Stimulated activated CD8-positive, alpha-beta memory T cell treated with anti-CD3 and anti-CD28 coated beads, Interleukin-4, amount 100 ng/mL, for 1 hour (primary cell): ENCODE measurements around the gene SHC1.
A peak's percentile ranks its signal among the peaks of the same experiment; 100 is the strongest.

ENCODE experiments used
- DNase-seq, 2 donors: peaks; one replicate each; pipeline ENCODE4 v3.0.0-alpha.2; 2020; ENCODE audit warnings: low read depth in 2 of 2, low spot score in 1 of 2

The SHC1 gene

DNA sequence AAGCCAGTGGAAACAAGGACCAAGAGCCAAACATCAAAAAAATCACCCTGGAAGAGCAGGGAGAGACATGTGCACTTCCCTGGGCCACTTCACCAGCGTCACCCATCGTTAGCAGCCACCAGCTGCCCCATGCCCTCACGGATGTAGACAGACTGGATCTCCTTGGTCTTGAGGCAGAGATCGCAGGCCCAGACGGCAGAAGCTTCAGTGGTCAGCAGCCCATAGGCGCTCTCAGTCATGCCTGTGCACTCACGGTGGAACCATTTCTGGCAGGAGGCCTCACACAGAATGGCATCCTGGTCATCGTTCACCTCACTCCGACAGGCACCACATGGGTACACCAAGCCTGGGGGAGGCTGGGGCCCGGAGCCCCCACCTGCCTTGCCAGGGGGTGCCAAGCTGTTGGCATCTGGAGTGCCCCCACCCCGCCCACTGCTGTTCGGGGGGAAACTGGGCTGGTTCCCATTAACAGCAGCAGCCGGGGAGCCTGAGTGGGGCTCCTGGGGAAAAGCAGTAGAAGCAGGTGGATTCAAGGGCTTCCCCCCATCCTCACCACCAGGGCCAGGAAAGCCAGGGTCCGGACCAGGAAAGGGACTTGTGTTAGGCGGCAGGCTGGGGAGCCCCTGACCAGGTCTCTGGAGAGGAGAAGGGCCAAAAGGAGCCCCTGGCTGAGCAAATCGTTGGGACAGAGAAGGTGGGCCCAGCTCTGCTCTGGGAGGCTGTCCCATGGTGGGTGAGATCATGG, 11.7 kb downstream of the SHC1 start:
- DNase-seq: no peak

DNA sequence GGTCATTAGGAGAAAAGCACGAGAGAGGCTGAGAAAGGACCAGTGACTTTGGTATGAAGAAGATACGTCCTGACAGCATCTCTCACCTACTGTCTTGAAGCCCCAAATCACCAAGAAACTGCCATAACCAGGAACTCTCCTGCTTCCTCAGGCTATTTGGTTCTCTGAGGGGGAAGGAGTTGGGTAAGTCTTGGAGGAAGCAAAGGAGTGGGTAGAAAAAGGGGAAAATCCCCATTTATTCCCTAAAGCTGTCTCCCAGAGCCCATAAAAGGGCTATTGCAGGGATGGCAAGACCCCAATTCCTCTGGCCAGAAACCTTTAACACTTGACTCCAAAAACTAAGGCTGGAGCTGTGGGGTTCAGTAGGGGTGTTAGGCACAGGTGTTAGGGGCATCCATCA, 12.5 kb downstream of the SHC1 start:
- no peak for DNase-seq

DNA sequence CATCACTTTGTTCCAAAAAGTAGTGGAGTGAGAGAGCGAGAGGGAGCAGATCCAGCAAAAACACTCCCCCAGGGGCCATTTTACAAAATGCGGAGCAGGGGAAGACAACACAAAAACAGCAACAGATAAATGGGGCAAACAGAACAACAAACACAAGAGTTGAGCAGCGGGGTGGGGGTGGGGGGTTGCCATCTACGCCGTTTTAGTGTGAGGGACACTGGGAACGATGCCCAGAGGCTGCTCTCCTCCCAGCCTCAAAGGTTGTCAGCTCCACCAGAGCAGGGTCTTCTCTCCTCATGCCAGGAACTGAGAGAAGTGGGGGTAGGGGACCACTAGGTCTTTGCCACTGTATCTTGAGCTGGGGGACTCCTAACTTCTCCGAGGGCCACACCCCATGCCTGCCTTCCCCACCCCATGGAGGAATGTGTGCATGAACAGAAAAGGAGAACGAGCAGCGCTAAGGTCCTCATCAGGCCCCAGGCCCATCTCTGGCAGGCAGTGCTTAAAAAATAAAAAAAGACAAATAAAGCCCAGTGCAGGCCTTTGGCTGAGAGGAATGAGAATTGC, 13.4 kb downstream of the SHC1 start:
- DNase-seq: no peak

DNA sequence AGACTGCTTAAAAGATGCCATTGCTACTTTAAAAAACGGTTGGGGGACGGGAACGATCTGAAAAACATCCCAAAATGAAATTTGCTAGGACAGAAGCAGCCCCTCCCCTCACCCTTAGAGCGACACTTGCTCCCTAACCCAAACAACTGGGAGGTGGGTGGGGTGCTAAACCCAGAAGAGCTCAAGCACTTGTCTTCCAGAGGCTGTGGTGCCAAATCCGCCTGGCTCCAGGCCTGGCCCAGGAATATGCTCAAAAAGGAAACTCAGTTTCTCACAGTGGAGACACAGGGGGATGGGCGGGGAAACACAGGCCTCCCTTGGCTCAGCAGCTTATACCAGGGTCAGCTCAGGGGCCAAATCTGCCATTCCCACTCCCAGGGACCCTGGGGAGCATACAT, 14.0 kb downstream of the SHC1 start:
- no peak for DNase-seq

DNA sequence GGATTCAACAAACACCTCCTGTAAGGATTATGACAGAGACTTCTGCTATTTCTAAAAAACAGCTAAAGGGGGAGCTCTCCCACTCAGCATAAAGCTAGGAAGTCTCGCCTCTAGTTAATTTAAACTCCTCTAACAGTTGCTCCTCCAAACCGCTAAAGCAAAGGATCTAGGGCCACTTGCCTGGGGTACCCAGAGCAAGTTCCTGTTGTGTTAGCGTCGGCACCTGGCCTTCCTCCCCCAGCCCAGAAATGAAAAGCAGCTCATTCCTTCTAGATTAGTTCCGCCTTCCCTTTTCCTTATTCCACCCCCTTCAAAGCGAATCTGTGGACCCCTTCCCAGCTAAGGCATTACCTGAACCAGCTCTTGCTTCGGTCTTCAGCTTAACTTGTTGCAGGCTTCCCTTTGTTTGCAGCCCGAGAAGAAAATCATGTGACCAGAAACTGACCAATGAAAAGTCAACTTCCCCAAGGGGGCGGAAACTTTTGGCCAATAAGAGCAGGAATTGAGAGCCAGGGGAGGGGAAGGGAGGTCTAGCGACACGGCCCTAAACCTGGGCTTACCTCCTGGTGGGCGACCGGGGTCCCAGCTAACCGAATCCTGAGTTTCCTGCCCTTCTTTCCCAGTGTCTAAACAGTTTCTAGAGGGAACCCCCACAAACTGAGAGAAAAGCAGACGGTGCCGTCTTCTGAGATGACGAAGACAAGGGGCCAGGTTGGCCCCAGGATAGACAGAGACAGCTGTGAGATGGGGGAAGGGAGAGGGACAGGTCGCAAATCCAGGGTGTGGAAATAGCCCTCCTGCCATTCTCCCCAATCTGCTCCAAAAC, 14.6 kb downstream of the SHC1 start, which contains the start of gene PBXIP1:
Gene PBXIP1, minus strand, starts transcription at position 382 of the 826 bp plus-strand sequence. CDS start 2,378 bp downstream, outside the sequence.
- DNase-seq: peak in 1 of 2 donors; percentile 55

DNA sequence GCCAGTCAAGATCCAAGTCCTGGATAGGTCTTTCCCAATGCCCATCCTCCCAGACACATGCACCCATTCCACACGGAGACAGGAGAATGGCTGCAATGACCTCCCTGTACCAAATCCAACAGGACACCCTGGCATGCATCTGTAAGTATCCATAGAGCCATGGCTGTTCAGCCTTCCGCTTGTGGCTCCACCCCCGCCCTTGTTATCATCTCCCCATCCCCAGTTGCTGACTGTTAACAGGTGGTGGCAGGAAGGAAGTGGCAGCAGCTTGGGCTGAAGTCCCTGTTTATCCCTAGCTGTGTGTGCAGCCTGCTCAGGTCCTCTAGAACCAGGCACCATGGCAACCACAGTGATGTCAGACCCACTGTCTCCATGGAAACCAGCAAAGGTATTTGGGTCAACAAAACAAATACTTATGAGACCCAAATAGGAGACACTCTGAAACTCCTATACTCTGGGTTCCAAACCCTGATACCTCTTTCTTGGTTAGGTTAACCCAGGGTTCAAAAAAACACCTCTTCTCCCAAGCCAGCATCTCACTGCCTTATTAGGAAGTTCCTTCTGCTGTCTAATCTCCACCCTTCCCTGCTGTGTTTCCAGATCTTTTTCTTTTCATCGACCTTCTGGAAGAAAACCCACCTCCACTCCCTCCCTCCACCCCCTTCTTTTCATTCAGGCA, 15.4 kb downstream of the SHC1 start:
- DNase-seq: peak; percentile 72 to 79

DNA sequence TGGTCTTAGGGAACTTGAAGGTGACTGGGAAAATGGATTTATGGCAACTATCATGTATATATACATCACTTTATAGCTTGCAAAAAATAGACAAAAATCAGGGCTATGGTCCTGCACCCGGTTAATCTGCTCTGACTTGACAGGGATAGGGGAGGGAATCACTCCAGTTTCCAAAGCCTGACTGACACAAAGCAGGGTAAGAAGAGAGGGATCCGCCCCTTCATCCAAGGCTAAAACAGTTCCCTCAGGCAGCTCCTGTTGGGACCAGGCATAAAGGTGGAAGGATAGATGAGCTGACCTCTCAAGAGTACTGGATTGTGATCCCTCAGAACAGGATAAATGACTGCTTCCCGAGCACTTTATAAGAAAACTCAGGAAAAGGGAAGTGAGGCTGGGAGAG, 16.0 kb downstream of the SHC1 start:
- no peak for DNase-seq

DNA sequence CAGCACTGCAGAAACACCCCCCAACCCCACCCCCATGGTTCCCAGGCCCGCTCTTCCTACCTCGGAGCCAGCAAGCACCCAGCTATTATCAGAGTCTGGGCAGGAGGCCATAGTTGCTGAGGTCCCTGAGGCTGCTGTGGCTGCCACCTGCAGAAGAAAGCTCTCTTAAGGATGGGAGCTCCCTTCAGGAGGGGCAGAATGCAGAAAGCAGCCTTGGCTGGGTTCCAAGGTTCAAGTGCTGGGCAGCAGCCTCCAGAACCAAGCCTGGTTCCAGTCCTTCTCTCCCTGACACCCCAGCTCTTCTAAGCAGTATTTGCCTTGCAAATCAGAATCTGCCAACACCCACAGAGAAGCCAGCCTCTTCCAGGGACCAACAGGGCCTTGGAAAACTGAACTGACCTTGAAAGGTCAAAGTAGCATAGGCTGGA, 16.9 kb downstream of the SHC1 start:
- no peak for DNase-seq

DNA sequence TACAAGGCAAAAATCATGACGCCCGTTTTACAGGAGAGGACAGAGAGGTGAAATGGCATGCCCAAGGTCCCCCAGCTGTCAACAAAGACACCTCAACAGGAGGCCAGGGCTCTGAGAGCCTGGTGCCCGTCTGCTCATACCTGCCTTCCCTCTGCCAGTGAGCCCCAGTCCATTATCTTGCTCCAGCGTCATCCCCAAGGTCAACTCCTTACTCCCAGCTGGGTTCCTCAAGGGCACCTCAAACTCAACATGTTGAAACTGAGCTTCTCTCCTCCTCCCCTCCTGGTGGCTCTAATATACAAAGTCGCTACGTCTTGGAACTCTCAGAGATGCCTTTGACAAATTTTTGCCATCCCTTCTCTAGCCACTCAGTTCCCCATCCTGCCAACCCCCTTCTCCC, 17.9 kb downstream of the SHC1 start:
- no peak for DNase-seq

DNA sequence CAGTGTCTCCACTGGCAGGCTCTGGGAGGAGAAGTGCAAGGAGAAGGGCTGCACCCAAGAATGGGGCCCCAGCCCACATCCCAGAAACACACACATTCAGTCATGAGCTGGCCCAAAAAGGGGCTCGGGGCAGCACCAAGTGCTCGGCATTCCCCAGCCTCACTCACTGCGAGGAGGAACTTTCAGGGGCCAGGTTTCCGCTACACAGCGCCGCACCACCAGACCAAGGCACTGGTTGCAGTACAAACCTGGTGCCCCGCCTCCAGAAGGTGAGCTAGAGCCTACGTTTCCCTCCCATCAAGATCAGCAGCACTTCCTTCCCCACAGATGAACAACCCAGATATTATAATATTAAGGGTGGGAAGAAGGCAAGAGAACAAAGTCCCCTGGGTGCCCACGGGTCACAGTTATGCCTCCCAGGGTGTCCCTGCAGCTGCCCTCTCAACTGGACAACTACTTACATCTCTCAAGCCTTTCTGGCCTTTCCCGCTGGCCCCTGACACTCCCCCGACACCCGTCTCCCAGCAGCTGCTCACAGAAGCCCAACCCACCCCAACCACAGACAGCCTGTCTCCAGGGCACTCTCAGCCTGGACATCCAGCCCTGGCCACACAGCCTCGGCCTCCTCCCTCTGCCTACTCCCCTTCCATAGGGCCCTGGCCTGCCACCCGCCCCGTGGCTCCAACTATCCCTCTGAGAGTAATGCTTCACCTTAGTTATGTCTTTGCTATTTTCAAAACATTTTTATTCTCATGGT, 18.5 kb downstream of the SHC1 start:
- DNase-seq: peak in 1 of 2 donors; percentile 24

DNA sequence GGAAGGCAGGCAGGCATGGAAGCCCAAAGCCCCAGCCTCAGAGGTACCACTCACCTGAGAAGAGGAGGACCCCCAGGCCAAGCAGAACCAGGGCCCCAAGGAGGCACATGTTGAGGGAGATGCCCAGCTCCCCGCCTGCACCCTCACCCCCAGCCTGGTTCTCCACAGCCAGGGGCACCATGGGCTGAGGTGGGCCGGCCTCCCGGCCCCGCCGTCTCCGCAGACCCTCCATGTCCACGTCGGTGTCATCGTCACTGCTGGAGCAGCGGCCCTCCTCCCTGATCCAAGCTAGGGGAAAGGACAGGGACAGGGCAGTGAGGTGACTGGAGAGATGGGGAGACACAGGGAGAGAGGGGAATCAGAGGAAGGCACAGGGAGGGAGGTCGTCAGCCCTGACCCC, 22.5 kb downstream of the SHC1 start:
- no peak for DNase-seq

DNA sequence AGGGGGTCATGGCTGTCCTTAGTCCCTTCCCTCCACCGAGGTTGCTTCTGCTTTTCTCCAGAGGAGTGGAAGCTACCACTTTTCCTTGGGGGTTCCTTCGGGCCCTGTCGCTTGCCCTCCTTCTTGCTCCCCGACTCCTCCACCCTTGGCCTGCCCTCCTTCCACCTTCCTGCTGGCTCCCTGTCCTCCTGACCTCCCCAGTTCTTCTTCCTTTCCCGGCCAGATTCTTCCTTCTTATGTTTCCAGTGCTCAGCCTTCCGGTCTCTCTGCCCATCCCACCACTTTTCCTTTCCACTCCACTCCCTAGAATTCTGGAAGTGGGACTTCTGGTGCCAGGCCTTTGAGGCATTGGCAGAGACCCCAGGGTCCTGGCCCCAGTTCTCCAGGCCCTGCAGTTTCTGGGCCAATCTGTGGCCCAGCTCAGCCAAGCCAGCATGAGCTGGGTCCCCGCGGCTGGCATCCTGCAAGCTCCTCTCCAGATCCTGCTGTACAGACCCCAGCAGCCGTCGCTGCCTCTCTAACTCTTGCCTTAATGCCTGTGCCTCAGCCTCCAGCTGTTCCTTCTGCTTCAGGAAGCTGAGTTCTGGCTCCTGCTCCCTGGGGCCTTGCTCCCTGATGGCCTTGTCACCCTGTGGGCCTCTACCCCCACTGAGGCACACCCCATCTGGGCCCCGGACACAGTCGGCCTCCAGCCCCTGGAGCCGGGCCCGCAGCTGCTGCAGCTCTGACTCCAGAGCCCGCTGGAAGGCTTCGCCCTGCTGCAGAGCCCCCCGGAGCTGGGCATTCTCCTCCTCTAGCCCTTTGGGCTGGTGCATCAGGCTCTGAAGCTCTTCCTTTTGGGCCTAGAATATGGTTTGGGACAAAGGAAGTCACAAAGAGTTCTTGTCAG, 24.3 kb downstream of the SHC1 start:
- no peak for DNase-seq

DNA sequence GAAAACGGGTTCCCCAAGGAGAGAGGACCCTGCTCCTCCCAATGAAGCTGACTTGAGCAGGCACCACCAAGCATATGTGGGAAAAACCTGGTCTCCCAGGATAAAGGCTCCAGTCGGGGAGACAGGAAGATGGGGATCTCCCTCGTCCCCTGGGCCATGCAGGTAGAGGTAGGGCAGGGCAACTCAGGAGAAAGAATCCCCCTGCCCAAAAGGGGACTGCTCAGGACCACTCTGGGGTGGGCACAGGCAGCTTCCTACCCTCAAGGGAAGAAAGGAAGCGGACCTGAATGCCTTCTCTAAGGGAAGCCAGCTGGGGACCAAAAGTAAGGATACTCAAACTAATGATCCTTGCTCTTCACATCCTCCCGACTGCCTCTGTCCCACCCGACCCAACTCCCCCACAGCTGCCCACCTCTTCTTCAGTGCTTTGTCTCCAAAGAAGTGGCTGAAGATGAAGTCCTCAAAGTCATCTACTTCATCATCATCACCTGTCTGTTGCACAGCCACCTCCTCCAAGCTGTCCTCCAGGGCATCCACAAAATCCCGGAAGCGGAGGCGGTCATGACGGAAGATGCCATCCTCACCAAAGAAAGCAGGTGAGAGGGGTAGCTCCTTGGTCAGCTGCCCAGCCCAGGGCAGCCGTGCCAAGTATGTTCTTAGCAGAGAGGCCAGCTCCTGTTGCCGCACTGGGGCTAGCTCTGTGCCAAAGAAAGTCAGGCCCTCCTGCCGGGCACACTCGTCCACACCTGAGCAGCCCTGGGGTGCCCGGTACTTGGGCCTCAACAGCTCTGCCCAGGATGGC, 25.2 kb downstream of the SHC1 start:
- no peak for DNase-seq

DNA sequence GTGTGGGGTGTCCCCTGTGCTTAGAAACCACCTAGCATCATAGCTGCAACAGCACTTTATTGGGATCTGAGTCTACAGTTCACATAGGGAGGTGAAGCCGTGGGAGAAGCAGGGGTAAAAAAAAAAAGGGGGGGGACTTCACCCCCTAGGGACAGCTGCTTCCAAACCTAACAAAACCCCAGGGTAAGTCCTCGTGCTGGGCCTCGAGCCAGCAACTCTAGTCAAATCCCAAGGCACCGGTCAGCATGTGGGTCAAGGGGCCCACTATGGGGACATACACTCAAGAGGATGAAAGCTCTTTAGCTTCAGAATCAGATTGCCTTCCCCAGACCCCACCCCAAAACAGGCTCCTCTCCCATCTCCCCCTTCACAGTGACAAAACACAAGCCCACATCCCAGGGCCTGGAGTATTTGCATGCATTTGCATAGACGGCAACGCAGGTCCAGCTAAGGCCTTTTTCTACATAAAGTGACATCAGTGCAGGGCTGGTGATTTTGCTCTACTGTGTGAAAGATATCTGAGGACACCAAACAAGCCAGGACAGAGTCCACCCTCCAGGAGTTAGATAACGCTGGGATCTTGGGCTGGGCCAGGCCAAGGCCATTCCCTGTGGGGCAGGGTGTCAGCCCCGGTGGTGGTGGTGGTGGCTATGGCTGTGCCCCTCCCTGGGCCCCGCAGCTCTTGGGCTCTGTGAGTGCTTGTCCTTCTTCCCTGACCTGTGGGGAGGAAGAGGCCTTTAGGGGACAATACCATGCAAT, 26.0 kb downstream of the SHC1 start:
- DNase-seq: no peak

DNA sequence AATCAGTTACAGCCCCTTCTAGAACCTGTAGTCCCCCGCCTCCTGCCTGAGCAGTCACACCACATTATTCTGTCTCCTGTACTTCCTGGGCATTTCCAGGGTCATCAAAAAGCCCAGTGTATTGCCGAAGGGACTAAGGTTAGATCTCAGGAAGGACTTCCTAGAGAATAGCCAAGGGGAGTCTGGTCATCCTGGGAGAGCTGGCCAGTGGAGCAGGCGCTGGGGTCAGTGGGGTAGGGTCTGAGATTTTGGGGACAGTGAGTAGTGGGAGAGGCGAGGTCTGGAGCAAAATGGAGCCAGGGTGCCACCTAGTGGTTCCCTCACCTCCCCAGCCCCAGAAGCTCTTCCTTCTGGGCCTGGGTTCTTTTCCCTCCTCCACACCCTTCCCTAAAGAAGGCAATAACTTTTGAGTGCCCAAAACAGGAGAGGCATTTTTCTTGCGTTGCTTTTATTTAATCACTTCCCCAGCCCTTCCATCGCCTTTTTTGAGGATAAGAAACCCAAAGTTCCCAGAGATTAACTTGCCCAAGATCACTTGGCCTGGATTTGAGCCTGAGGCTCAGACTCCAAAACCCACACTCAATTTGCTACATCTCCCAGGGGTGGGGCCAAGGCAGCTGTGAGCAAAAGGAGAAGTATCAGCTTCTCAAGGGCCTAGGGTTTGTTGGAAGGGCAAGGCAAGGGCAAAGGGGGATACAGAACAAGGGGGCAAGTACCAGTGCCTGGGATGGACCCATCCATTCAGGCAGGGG, 26.7 kb downstream of the SHC1 start:
- no peak for DNase-seq

DNA sequence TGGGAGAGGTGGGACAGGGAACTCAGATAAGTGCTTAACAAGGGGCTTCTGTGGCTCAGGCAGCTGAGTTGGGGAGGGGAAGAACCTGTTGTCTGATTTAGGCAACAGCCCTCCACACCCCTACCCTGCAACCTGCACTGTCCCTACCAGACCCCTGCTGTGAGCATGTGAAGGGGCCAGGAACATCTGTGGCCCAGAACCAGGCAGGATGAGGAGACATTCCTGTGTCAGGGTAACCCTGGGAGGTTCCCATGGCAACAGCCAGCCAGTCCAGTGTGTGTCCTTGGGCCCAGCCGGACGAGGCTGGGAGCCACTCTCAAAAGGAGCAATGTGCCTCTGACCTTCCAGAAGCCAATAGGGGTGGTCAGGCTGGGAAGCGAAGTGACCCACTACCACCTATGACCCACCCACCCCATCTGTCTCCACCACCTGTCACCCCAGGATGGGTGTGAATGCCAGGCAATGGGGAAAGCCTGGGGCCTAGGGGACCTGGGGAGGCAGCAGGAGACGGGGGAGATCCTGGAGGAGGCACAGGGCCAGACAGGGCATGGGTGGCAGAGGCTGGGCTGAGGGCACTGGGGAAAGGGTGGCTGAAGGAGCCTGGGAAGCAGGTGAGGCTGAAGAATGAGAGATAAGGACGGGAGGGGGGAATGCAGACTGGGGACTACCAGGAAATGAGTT, 29.1 kb downstream of the SHC1 start:
- DNase-seq: no peak

DNA sequence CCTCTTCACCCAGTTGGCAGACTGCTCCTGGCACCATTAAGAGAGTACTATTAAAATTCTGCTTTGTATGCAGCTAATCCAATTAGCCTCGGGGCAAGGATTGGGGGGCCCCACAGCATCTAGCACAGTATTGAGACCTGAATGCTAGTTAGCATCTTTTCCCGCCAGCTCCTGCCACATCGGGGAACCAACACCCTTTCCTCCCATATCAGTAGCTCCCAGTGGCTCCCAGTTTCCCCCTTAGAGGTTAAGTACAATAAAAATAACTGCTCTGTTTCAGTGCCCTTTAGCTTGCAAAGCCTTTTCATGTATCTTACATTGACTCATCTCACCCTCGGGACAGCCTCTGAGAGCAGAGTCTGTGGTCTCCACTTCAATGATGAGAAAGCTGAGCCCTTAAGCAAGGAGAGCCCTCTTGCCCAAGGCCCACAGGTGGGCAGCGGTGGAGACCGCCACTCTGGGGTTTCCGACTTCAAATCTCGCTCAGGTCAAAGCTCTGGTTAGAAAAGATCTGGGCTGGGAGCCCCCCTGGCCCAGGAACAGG, 29.8 kb downstream of the SHC1 start:
- no peak for DNase-seq
